LNCaP clone FGC (cell line): ENCODE data around the gene ELFN2.

ENCODE experiments used
- DNase-seq: peaks from one replicate; pipeline ENCODE4 v3.0.0-alpha.2; 2011; ENCODE audit warnings: low read depth
- H3K4me3 ChIP-seq: 2 replicates; pipeline ENCODE4 v1.5.1; 2011; ENCODE audit warnings: mild to moderate bottlenecking, low read depth, low read length, control low read depth
- CTCF ChIP-seq: IDR thresholded peaks from 2 replicates; pipeline ENCODE4 v1.5.1; 2012; ENCODE audit warnings: mild to moderate bottlenecking; ENCODE audit not compliant: control insufficient read depth, insufficient read depth; ENCODE audit errors: extremely low read depth

The ELFN2 gene

DNA sequence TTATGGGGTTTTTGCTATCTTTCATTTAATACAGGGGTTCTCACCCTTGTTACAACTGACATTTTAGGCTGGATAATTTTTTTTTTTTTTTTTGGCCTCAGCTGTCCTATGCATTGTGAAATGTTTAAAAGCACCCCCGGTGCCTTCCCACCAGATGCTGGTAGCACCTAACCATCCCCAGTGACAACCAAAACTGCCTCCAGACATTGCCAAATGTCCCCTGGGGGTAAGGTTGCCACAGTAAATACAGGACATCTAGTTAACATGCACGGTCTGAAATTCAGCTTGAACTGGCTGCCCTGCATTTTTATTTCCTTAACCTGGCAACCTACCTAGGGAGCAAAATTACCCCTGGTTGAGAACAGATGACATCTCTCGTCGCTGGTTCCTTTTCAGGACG is 72.6 kb downstream of the ELFN2 start:
- no peak overlapping the region for H3K4me3 ChIP-seq
- no peak for TF ChIP-seq CTCF
- no peak for DNase-seq

GRCh38 chr22:37354261-37354660 is 73.0 kb downstream of the ELFN2 start:
- no peak for DNase-seq
- H3K4me3 ChIP-seq = no peak overlapping the region
- TF ChIP-seq CTCF = no peak

- H3K4me3 ChIP-seq = no peak overlapping the region
- DNase-seq = no peak
- TF ChIP-seq CTCF = no peak
Measured at GRCh38 chr22:37353839-37354238, 73.4 kb downstream of the ELFN2 start.

GRCh38 chr22:37352481-37352880 is 74.8 kb downstream of the ELFN2 start:
- DNase-seq = no peak
- no peak for TF ChIP-seq CTCF
- H3K4me3 ChIP-seq = no peak overlapping the region

GRCh38 chr22:37351232-37351631 is 76.0 kb downstream of the ELFN2 start:
- no peak for TF ChIP-seq CTCF
- H3K4me3 ChIP-seq = no peak overlapping the region
- DNase-seq = no peak

DNA sequence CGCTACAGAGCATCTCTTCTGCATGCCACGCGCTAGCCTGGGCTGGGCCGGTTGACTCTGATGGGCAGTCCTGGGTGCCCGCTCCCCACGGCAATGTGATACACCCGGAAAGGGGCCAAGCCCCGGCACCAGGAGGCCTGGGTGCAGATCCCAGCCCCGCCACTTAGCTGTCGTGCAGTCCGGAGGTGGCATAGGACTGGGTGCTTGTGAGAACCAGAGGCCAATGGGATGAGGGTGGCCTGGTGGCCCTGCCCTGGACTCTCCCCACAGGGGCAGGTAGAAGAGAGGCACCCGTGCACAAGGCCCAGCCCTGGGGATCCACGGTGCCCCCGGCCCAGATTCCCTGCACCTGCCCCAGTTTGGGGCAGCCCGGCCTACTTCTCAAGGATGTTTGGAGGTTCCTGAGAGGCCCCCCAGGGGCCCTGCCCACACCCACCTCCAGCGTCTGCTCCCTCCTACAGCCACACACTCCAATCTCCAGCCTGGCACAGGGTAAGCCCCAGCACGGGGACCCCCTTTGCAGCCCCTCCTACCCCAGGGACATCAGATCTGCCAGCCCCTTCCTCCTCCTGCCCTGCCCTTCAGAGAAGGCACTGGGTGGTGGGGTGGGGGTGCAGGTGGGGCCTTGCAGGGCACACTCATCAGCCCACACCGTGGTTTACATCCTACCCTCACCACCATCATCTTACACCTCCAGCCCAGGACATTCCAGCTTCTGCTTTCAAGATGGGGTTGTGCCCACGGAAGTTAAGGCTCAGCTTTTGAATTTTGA is 78.0 kb downstream of the ELFN2 start:
- H3K4me3 ChIP-seq = no peak overlapping the region
- no peak for DNase-seq
- TF ChIP-seq CTCF = no peak

DNA sequence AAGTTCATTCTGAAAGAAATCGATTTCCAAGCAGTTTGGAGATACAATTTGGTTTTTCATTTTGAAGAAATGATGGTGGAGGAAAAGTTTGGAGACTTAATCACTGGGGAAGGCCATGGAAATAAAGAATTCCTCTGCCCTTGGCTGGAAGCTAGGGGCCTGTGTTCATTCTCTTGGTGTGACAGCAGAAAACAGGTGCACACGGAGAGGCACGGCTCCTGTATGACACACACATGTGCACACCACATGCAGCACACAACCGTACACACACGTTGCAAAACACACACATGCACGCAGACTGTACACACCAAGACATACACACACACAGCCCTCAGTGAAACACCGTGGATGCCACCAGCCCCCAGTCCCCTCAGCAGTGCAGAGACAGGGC is 80.8 kb downstream of the ELFN2 start:
- no peak for TF ChIP-seq CTCF
- no peak for DNase-seq
- no peak overlapping the region for H3K4me3 ChIP-seq
